ENCODE data around the gene BRDT.

DNA sequence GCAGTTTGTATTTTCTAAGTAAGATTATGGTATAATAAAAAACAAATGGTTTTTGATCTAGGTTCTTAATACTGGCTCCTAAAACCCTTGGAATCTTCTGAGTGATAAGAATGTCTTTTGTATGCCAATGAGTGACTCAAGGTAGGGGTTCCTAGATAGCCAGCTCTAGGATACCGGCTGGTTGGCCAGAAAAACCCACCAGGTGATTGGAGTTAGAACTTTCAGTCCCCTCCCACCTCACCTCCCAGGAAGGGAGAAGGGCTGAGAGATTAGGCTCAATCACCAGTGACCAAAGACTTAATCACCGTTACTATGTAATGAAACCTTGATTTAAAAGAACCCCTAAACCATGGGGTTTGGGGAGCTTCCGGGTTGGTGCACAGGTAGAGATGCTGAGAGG lies 8.7 kb upstream of the BRDT start:
- TF ChIP-seq, protein P1, sequence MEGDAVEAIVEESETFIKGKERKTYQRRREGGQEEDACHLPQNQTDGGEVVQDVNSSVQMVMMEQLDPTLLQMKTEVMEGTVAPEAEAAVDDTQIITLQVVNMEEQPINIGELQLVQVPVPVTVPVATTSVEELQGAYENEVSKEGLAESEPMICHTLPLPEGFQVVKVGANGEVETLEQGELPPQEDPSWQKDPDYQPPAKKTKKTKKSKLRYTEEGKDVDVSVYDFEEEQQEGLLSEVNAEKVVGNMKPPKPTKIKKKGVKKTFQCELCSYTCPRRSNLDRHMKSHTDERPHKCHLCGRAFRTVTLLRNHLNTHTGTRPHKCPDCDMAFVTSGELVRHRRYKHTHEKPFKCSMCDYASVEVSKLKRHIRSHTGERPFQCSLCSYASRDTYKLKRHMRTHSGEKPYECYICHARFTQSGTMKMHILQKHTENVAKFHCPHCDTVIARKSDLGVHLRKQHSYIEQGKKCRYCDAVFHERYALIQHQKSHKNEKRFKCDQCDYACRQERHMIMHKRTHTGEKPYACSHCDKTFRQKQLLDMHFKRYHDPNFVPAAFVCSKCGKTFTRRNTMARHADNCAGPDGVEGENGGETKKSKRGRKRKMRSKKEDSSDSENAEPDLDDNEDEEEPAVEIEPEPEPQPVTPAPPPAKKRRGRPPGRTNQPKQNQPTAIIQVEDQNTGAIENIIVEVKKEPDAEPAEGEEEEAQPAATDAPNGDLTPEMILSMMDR (IDR thresholded peaks at IDR 0.05; ENCODE audit: low read depth, low read length) = no peak
- no peak for TF ChIP-seq POLR2A (IDR thresholded peaks at IDR 0.05; ENCODE audit: extremely low read depth, insufficient read length)
- TF ChIP-seq, protein P2, sequence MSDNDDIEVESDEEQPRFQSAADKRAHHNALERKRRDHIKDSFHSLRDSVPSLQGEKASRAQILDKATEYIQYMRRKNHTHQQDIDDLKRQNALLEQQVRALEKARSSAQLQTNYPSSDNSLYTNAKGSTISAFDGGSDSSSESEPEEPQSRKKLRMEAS (IDR thresholded peaks at IDR 0.05; ENCODE audit: low read depth, low read length) = no peak
- no peak for TF ChIP-seq MYC (IDR thresholded peaks at IDR 0.05; ENCODE audit: low read depth, low read length)
